ENCODE measurements around the gene ADAM33. TPM values are rescaled to one million over a fixed set of nuclear protein-coding genes. Genes with fewer than 3 reads are reported as not detected.

Gene ADAM33
- total RNA-seq, 1 donor from 2014 or later, result 0.53 TPM

DNA sequence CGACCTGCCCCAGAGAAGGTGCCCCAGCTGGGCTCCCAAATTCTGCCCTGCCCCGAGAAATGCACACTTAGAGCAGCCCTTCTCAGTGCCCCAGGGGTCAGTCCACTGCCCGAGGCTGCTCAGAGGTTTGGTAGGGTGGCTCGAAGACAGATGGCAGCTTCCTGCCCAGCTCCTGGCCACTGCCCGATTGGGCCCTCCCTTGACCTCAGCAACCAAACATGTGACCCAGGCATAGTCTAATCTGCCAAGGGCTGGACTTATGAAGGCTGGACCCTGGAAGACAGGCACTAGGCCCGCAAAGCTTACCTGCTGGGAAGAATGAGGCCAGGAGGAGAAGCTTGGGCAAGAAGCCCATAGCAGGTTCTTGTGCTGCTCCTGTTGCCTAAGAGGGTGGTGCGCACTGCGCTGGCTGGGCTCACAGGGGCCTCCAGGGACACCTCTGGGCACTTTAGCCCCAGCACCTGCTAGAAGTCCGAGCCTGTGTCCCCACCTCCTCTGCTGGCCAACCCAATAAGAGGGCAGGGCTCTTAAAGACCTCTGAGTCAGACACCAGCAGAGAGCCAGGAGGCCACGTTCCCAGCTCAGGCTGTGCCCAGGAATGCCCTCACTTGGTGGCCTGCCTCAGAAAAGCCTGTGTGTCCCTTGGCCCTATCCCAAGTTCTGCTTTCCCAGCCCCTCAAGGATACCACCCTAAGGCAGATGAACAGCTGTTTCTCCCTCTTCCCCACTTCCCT, 25.1 kb upstream of the ADAM33 start:
- no peak for DNase-seq (ENCODE audit: low read depth)
- TF ChIP-seq, protein P1, sequence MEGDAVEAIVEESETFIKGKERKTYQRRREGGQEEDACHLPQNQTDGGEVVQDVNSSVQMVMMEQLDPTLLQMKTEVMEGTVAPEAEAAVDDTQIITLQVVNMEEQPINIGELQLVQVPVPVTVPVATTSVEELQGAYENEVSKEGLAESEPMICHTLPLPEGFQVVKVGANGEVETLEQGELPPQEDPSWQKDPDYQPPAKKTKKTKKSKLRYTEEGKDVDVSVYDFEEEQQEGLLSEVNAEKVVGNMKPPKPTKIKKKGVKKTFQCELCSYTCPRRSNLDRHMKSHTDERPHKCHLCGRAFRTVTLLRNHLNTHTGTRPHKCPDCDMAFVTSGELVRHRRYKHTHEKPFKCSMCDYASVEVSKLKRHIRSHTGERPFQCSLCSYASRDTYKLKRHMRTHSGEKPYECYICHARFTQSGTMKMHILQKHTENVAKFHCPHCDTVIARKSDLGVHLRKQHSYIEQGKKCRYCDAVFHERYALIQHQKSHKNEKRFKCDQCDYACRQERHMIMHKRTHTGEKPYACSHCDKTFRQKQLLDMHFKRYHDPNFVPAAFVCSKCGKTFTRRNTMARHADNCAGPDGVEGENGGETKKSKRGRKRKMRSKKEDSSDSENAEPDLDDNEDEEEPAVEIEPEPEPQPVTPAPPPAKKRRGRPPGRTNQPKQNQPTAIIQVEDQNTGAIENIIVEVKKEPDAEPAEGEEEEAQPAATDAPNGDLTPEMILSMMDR (IDR thresholded peaks at IDR 0.05; ENCODE audit: insufficient read depth, low read length, severe bottlenecking), result no peak
- Histone ChIP-seq H3K36me3 (ENCODE audit: control insufficient read depth, insufficient read depth, low read length) (no peaks in the 10 kb centered on the region), H3K27me3 (ENCODE audit: control insufficient read depth, insufficient read depth, low read length) (no peaks in the 10 kb centered on the region), H3K4me3 (ENCODE audit: low read depth, low read length) (no peak overlapping the region)
- no peak for FAIRE-seq

- Histone ChIP-seq H3K27me3 (ENCODE audit: control insufficient read depth, insufficient read depth, low read length) (no peaks in the 10 kb centered on the region), H3K36me3 (ENCODE audit: control insufficient read depth, insufficient read depth, low read length) (no peaks in the 10 kb centered on the region), H3K4me3 (ENCODE audit: low read depth, low read length) (no peak overlapping the region)
- no peak for DNase-seq (ENCODE audit: low read depth)
- TF ChIP-seq, protein P1 (IDR thresholded peaks at IDR 0.05; ENCODE audit: insufficient read depth, low read length, severe bottlenecking), result no peak
- FAIRE-seq, result no peak
These were observed 24.3 kb upstream of the ADAM33 start for GRCh38 chr20:3705970-3706739.

DNA sequence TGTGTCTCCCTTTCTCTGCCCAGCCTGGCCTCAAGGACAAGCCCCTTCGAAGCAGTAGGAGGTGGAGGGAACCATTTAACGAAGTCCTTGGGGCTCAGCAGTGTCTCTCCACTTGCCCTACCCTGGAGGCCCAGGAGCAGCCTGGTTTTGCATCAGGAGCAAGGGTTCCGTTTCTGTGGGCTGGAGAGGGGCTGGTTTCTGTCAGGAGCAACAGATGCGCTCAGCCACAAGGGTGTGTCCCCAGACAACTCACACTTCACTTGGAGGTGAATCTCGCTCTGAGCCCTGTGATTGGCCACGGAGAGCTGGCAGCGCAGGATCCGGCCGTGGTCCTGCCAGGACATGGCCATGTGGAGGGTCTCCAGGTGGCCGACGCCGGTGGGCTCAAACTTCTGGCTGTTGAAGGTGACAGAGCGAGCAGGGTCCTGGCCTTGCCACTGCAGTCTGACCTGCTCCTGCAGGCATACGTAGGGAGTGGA, 23.7 kb upstream of the ADAM33 start:
- H3K4me3 ChIP-seq (ENCODE audit: low read depth, low read length), result no peak overlapping the region
- TF ChIP-seq, protein P1 (IDR thresholded peaks at IDR 0.05; ENCODE audit: insufficient read depth, low read length, severe bottlenecking), result no peak
- H3K36me3 ChIP-seq (ENCODE audit: control insufficient read depth, insufficient read depth, low read length), result no peaks in the 10 kb centered on the region
- no peaks in the 10 kb centered on the region for H3K27me3 ChIP-seq (ENCODE audit: control insufficient read depth, insufficient read depth, low read length)
- DNase-seq (ENCODE audit: low read depth) (no peak), FAIRE-seq (no peak)

DNA sequence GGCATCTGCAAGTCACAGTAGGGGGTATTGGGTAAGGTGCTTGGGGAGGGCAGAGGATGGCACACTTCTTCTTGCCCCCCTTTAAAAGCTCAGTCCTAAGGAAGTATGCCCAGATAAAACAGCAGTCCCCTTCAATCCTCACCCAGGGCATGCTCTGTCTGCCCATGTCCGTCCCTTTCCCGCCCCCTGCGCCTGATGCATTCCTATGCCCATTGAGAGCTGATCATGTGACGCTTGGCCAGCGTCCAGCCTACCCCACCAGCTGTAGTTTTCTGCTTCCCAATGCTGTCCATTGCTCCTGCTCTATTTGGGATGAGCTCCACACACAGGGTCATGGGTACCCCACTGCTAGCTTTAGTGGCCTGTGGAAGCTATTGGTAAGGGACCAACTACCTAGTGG, 22.3 kb upstream of the ADAM33 start:
- H3K27me3 ChIP-seq (ENCODE audit: control insufficient read depth, insufficient read depth, low read length), result no peaks in the 10 kb centered on the region
- no peak for DNase-seq (ENCODE audit: low read depth)
- no peaks in the 10 kb centered on the region for H3K36me3 ChIP-seq (ENCODE audit: control insufficient read depth, insufficient read depth, low read length)
- no peak for FAIRE-seq
- TF ChIP-seq, protein P1 (IDR thresholded peaks at IDR 0.05; ENCODE audit: insufficient read depth, low read length, severe bottlenecking), result no peak
- no peak overlapping the region for H3K4me3 ChIP-seq (ENCODE audit: low read depth, low read length)

DNA sequence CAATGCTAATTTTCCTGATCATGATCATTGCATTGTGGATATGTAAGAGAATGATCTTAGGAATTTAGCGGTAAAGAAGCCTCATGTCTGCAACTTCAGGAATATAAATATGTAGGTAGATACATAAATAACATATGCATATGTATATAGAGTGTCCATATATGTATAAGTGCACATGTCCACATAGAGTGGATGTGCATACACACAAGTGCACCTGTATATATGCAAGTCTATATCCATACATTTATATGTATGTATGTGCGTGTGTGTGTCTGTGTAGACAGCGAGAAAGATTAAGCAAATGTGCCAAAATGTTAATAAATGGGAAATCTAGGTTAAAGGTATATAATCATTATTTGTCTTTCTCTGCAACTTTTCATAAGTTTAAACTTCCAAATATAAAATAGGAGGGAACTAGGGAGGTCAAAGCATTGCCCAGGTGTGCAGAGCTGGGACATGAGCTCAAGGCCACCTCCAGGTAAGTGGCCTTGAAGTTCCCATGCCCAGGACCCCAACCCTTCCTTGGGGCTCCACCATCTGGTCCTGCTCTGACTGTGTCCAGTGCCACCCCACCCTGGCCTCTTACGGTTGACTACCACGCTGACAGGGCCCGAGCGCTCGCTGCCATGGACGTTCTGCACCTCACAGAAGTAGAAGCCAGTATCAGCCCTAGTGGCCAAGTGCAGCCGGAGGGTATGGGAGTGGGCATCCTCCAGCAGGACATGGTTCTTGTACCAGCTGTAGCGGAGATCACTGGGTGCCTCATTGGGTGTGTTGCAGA, 21.0 kb upstream of the ADAM33 start:
- Histone ChIP-seq H3K36me3 (ENCODE audit: control insufficient read depth, insufficient read depth, low read length) (no peaks in the 10 kb centered on the region), H3K4me3 (ENCODE audit: low read depth, low read length) (no peak overlapping the region), H3K27me3 (ENCODE audit: control insufficient read depth, insufficient read depth, low read length) (no peaks in the 10 kb centered on the region)
- TF ChIP-seq, protein P1 (IDR thresholded peaks at IDR 0.05; ENCODE audit: insufficient read depth, low read length, severe bottlenecking), result no peak
- FAIRE-seq (no peak), DNase-seq (ENCODE audit: low read depth) (no peak)

All from bronchial epithelial cell (primary cell).